ENCODE data around the gene DGKQ.

DNA sequence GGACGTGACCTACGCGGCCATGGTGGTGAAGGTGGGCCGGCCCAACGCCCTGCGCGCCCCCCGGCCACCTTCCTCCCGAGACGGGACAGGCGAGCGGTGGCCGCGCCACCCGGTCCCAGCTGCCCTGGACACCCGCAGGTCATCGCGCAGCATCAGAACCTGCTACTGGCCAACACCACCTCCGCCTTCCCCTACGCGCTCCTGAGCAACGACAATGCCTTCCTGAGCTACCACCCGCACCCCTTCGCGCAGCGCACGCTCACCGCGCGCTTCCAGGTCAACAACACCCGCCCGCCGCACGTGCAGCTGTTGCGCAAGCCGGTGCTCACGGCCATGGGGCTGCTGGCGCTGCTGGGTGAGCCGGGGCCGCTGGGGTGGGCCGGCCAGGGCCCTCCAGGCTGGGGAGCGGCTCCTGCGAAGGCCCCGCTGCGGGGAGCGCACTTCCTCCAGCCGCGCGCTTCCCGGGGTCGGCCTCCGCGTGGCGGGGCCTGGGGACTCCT lies 28.8 kb upstream of the DGKQ start:
- no peak for TF ChIP-seq HEYL (CRISPR knock-in tag; IDR thresholded peaks at IDR 0.05)
- TF ChIP-seq, protein P1, sequence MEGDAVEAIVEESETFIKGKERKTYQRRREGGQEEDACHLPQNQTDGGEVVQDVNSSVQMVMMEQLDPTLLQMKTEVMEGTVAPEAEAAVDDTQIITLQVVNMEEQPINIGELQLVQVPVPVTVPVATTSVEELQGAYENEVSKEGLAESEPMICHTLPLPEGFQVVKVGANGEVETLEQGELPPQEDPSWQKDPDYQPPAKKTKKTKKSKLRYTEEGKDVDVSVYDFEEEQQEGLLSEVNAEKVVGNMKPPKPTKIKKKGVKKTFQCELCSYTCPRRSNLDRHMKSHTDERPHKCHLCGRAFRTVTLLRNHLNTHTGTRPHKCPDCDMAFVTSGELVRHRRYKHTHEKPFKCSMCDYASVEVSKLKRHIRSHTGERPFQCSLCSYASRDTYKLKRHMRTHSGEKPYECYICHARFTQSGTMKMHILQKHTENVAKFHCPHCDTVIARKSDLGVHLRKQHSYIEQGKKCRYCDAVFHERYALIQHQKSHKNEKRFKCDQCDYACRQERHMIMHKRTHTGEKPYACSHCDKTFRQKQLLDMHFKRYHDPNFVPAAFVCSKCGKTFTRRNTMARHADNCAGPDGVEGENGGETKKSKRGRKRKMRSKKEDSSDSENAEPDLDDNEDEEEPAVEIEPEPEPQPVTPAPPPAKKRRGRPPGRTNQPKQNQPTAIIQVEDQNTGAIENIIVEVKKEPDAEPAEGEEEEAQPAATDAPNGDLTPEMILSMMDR (IDR thresholded peaks at IDR 0.05): no peak
- no peak for TF ChIP-seq SREBF2 (IDR thresholded peaks at IDR 0.05)
- no peak for TF ChIP-seq RNF2 (IDR thresholded peaks at IDR 0.05; ENCODE audit: borderline replicate concordance, low read depth)
- TF ChIP-seq KDM5A (IDR thresholded peaks at IDR 0.05): no peak
- TF ChIP-seq POLR2A (IDR thresholded peaks at IDR 0.05; ENCODE audit: low read length): no peak
- TF ChIP-seq, protein P2, sequence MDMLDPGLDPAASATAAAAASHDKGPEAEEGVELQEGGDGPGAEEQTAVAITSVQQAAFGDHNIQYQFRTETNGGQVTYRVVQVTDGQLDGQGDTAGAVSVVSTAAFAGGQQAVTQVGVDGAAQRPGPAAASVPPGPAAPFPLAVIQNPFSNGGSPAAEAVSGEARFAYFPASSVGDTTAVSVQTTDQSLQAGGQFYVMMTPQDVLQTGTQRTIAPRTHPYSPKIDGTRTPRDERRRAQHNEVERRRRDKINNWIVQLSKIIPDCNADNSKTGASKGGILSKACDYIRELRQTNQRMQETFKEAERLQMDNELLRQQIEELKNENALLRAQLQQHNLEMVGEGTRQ (IDR thresholded peaks at IDR 0.05): no peak
- TF ChIP-seq NR3C1 (IDR thresholded peaks at IDR 0.05): no peak
- no peak for TF ChIP-seq SMC3 (IDR thresholded peaks at IDR 0.05)
- TF ChIP-seq, protein P3, sequence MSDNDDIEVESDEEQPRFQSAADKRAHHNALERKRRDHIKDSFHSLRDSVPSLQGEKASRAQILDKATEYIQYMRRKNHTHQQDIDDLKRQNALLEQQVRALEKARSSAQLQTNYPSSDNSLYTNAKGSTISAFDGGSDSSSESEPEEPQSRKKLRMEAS (IDR thresholded peaks at IDR 0.05): no peak
- no peak for TF ChIP-seq CHD2 (IDR thresholded peaks at IDR 0.05; ENCODE audit: low read length, partially characterized antibody)
- no peak for TF ChIP-seq KDM1A (IDR thresholded peaks at IDR 0.05; ENCODE audit: low read depth)
- TF ChIP-seq RAD21 (conservative IDR thresholded peaks at IDR 0.05 in 1 of 2, IDR thresholded peaks at IDR 0.05 in 1 of 2): no peak

Data from A549 (cell line).